ENCODE data around the gene LUZP2. TPM values are rescaled to one million over a fixed set of nuclear protein-coding genes. Genes with fewer than 3 reads are reported as not detected.

LUZP2 gene
- total and polyA plus RNA-seq, 9 of the 15 experiments (the other 6 are each of a cell fraction or from before 2014, with no cell fraction given): not detected

- TF ChIP-seq HBP1 (CRISPR knock-in tag; IDR thresholded peaks at IDR 0.05): no peak
Measured at GRCh38 chr11:25048632-25049031, 551.8 kb downstream of the LUZP2 start (continued).

GRCh38 chr11:25052844-25053243, 556.0 kb downstream of the LUZP2 start:
- Histone ChIP-seq H2AFZ (ENCODE audit: low read depth, low read length) (no peak overlapping the region), H3K79me2 (ENCODE audit: control insufficient read depth, insufficient read depth, low read length) (no peaks in the 10 kb centered on the region), H3K4me2 (ENCODE audit: insufficient read depth, low read length) (no peak overlapping the region), H3K9me3 (replicated peaks; ENCODE audit: control insufficient read depth, insufficient read depth, low read depth, low read length) (no peaks in the 10 kb centered on the region), H3K4me1 (replicated peaks in 1 of 2; ENCODE audit: control insufficient read depth in 2 of 2, insufficient read depth in 2 of 2, low read length in 2 of 2) (no peaks in the 10 kb centered on the region), H3K36me3 (ENCODE audit: control insufficient read depth, insufficient read depth, low read length) (no peaks in the 10 kb centered on the region), H3K27me3 (ENCODE audit: control insufficient read depth in 2 of 2, insufficient read depth in 2 of 2, low read length in 2 of 2) (no peaks in the 10 kb centered on the region), H4K20me1 (replicated peaks; ENCODE audit: control insufficient read depth, insufficient read depth, low read length) (no peaks in the 10 kb centered on the region), H3K9me1 (ENCODE audit: control insufficient read depth, insufficient read depth, low read length) (no peaks in the 10 kb centered on the region), H3K9ac (ENCODE audit: insufficient read depth in 1 of 2, low read depth in 2 of 2, low read length in 2 of 2) (no peak overlapping the region), H3K27ac (ENCODE audit: extremely low read depth, low read depth, low read length) (no peak overlapping the region), H3K4me3 (no peak overlapping the region)
- FAIRE-seq (no peak), DNase-seq (ENCODE audit: extremely low read depth in 1 of 4, low spot score in 3 of 4) (no peak), ATAC-seq (no peak)
- no TSS peak for BruUV-seq (replicated peaks)
- CTCF ChIA-PET (ENCODE audit: low intra/inter-chr PET ratio): no interaction called here
- in situ Hi-C loops (cut with MboI): no loop called here
- intact Hi-C loops (cut with micrococcal nuclease): no loop called here
- POLR2A ChIA-PET: no interaction called here
- no peak for TF ChIP-seq NR4A1 (CRISPR knock-in tag; IDR thresholded peaks at IDR 0.05)
- no peak for TF ChIP-seq NR4A1 (tag; IDR thresholded peaks at IDR 0.05)
- no peak for TF ChIP-seq TGIF2 (CRISPR knock-in tag; IDR thresholded peaks at IDR 0.05)
- TF ChIP-seq MAFK (IDR thresholded peaks at IDR 0.05; ENCODE audit: low read length): peak; percentile 74
- peak; percentile 64 for TF ChIP-seq MAFG (tag; conservative IDR thresholded peaks at IDR 0.05)
- TF ChIP-seq HNRNPK (IDR thresholded peaks at IDR 0.05; ENCODE audit: low read depth, low read length, poor library complexity, severe bottlenecking): no peak
- TF ChIP-seq ETS1 (conservative IDR thresholded peaks at IDR 0.05; ENCODE audit: control insufficient read depth, low read depth, low read length): no peak
- no peak for TF ChIP-seq THRB (CRISPR knock-in tag; conservative IDR thresholded peaks at IDR 0.05)
- TF ChIP-seq C11orf30 (IDR thresholded peaks at IDR 0.05; ENCODE audit: low read depth): peak; percentile 59
- no peak for TF ChIP-seq GTF2E2 (tag; IDR thresholded peaks at IDR 0.05)
- TF ChIP-seq MCM3 (IDR thresholded peaks at IDR 0.05): no peak
- no peak for TF ChIP-seq CHAMP1 (IDR thresholded peaks at IDR 0.05)
- TF ChIP-seq ZNF445 (CRISPR knock-in tag; IDR thresholded peaks at IDR 0.05; ENCODE audit: low read depth): no peak
- peak; percentile 74 for TF ChIP-seq ZNF316 (IDR thresholded peaks at IDR 0.05)
- no peak for TF ChIP-seq ARID2 (IDR thresholded peaks at IDR 0.05)
- peak; percentile 70 for TF ChIP-seq MAFF (IDR thresholded peaks at IDR 0.05; ENCODE audit: low read length)
